ENCODE measurements around the gene C1orf167.

C1orf167 gene

GRCh38 chr1:11765661-11766428, 3.9 kb downstream of the C1orf167 start:
- Histone ChIP-seq H3K9ac (ENCODE audit: low read length) (no peak overlapping the region), H3K4me3 (ENCODE audit: low read length) (no peak overlapping the region), H3K79me2 (ENCODE audit: low read length) (no peaks in the 10 kb centered on the region), H3K4me1 (ENCODE audit: low read length) (no peaks in the 10 kb centered on the region), H2AFZ (ENCODE audit: low read depth, low read length) (no peak overlapping the region), H3K9me3 (ENCODE audit: insufficient read depth, low read length) (no peaks in the 10 kb centered on the region), H3K4me2 (ENCODE audit: low read length) (no peak overlapping the region), H3K27me3 (ENCODE audit: low read depth, low read length) (no peaks in the 10 kb centered on the region), H3K36me3 (replicated peaks; ENCODE audit: low read depth, low read length) (no peaks in the 10 kb centered on the region), H3K27ac (ENCODE audit: low read length) (no peak overlapping the region), H4K20me1 (ENCODE audit: insufficient read depth, low read length) (no peaks in the 10 kb centered on the region)
- no peak for TF ChIP-seq EZH2phosphoT487 (IDR thresholded peaks at IDR 0.05; ENCODE audit: low read depth)
- TF ChIP-seq, protein P1, sequence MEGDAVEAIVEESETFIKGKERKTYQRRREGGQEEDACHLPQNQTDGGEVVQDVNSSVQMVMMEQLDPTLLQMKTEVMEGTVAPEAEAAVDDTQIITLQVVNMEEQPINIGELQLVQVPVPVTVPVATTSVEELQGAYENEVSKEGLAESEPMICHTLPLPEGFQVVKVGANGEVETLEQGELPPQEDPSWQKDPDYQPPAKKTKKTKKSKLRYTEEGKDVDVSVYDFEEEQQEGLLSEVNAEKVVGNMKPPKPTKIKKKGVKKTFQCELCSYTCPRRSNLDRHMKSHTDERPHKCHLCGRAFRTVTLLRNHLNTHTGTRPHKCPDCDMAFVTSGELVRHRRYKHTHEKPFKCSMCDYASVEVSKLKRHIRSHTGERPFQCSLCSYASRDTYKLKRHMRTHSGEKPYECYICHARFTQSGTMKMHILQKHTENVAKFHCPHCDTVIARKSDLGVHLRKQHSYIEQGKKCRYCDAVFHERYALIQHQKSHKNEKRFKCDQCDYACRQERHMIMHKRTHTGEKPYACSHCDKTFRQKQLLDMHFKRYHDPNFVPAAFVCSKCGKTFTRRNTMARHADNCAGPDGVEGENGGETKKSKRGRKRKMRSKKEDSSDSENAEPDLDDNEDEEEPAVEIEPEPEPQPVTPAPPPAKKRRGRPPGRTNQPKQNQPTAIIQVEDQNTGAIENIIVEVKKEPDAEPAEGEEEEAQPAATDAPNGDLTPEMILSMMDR (IDR thresholded peaks at IDR 0.05; ENCODE audit: low read depth, low read length): no peak

- Histone ChIP-seq H3K27me3 (ENCODE audit: low read depth, low read length) (no peaks in the 10 kb centered on the region), H3K9ac (ENCODE audit: low read length) (no peak overlapping the region), H3K36me3 (replicated peaks; ENCODE audit: low read depth, low read length) (no peaks in the 10 kb centered on the region), H4K20me1 (ENCODE audit: insufficient read depth, low read length) (no peaks in the 10 kb centered on the region), H2AFZ (ENCODE audit: low read depth, low read length) (no peak overlapping the region), H3K4me3 (ENCODE audit: low read length) (no peak overlapping the region), H3K9me3 (ENCODE audit: insufficient read depth, low read length) (no peaks in the 10 kb centered on the region), H3K4me2 (ENCODE audit: low read length) (no peak overlapping the region), H3K79me2 (ENCODE audit: low read length) (no peaks in the 10 kb centered on the region), H3K4me1 (ENCODE audit: low read length) (no peaks in the 10 kb centered on the region), H3K27ac (ENCODE audit: low read length) (no peak overlapping the region)
- no peak for TF ChIP-seq EZH2phosphoT487 (IDR thresholded peaks at IDR 0.05; ENCODE audit: low read depth)
These were observed 4.4 kb downstream of the C1orf167 start for GRCh38 chr1:11766429-11766776.

DNA sequence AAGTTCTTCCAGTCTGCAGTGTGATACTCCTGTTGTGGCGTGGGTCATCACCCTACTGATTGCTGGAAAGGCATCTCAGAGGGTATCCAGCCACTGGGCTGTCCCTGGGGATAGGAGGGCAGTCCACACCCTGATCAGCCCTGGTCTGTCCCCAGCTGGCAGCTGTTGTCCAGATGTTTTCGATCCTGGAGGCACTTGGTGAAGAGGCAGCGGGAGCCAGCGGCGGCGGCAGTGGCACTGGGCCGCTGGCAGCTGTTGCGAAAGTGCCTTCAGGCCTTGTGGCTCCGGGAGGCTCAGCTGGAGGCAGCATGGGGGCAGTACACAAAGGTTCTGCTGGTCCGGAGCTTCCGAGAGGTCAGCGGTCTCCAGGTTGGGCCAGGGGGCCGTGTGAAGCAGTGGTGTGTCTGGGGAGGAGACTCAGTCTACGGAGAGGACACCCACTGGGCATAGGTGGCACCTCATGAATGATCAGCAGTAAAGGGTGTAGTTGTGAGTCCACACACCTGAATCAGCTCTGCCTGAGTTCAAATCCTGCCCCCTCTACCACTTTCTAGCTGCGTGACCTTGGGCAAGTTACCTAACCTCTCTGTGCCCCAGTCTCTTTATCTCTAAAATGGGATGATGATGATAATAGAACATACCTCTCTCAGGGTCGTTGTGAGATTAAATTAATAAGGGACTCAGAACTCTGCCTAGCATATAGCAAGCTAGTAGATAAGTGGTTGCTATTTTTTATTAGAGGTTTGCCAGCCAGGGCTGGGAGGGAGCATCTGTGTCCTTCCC, 6.1 kb downstream of the C1orf167 start:
- Histone ChIP-seq H3K9ac (ENCODE audit: low read length) (no peak overlapping the region), H3K79me2 (ENCODE audit: low read length) (no peaks in the 10 kb centered on the region), H4K20me1 (ENCODE audit: insufficient read depth, low read length) (no peaks in the 10 kb centered on the region), H3K4me3 (ENCODE audit: low read length) (no peak overlapping the region), H3K27ac (ENCODE audit: low read length) (no peak overlapping the region), H3K27me3 (ENCODE audit: low read depth, low read length) (no peaks in the 10 kb centered on the region), H3K4me1 (ENCODE audit: low read length) (peaks cover 8% of the 10 kb centered on the region), H2AFZ (ENCODE audit: low read depth, low read length) (no peak overlapping the region), H3K36me3 (replicated peaks; ENCODE audit: low read depth, low read length) (no peaks in the 10 kb centered on the region), H3K9me3 (ENCODE audit: insufficient read depth, low read length) (no peaks in the 10 kb centered on the region), H3K4me2 (ENCODE audit: low read length) (no peak overlapping the region)
- TF ChIP-seq, protein P1 (IDR thresholded peaks at IDR 0.05; ENCODE audit: low read depth, low read length): no peak
- no peak for TF ChIP-seq EZH2phosphoT487 (IDR thresholded peaks at IDR 0.05; ENCODE audit: low read depth)

DNA sequence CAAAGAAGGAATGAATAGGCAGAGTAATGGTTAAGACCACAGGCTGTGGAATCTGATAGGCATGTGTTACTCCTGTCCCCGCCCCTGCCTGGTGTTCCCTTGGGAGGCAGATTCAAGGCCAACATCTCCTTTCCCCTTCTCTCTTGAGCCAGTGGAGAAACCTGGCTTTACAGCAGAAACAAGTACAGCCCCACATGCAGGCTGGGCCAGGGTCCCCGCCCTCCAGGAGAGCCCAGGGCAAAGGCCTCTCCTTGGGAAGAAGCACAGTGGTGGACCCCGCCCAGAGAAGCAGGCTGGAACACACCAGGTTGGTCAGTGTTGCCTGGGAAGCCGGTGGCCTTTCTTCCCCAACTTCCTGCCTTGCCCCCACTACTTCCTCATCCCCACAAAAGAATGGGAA, 6.8 kb downstream of the C1orf167 start:
- H3K4me1 ChIP-seq (ENCODE audit: low read length): peaks cover 8% of the 10 kb centered on the region
- H3K79me2 ChIP-seq (ENCODE audit: low read length): no peaks in the 10 kb centered on the region
- no peak overlapping the region for H3K9ac ChIP-seq (ENCODE audit: low read length)
- H2AFZ ChIP-seq (ENCODE audit: low read depth, low read length): no peak overlapping the region
- H3K4me2 ChIP-seq (ENCODE audit: low read length): no peak overlapping the region
- H3K9me3 ChIP-seq (ENCODE audit: insufficient read depth, low read length): no peaks in the 10 kb centered on the region
- H3K4me3 ChIP-seq (ENCODE audit: low read length): no peak overlapping the region
- no peaks in the 10 kb centered on the region for H4K20me1 ChIP-seq (ENCODE audit: insufficient read depth, low read length)
- TF ChIP-seq, protein P1 (IDR thresholded peaks at IDR 0.05; ENCODE audit: low read depth, low read length): no peak
- TF ChIP-seq EZH2phosphoT487 (IDR thresholded peaks at IDR 0.05; ENCODE audit: low read depth): no peak
- H3K27ac ChIP-seq (ENCODE audit: low read length): no peak overlapping the region
- no peaks in the 10 kb centered on the region for H3K36me3 ChIP-seq (replicated peaks; ENCODE audit: low read depth, low read length)
- no peaks in the 10 kb centered on the region for H3K27me3 ChIP-seq (ENCODE audit: low read depth, low read length)

Measured in OCI-LY3 (cell line).